ENCODE data around the gene VPS13D. TPM values are rescaled to one million over a fixed set of nuclear protein-coding genes. Genes with fewer than 3 reads are reported as not detected.

VPS13D gene
- total and polyA plus RNA-seq, 10 of the 15 experiments (the other 5 are each of a cell fraction or from before 2014, with no cell fraction given): 1.4 to 16.9 (median 8.5) TPM

DNA sequence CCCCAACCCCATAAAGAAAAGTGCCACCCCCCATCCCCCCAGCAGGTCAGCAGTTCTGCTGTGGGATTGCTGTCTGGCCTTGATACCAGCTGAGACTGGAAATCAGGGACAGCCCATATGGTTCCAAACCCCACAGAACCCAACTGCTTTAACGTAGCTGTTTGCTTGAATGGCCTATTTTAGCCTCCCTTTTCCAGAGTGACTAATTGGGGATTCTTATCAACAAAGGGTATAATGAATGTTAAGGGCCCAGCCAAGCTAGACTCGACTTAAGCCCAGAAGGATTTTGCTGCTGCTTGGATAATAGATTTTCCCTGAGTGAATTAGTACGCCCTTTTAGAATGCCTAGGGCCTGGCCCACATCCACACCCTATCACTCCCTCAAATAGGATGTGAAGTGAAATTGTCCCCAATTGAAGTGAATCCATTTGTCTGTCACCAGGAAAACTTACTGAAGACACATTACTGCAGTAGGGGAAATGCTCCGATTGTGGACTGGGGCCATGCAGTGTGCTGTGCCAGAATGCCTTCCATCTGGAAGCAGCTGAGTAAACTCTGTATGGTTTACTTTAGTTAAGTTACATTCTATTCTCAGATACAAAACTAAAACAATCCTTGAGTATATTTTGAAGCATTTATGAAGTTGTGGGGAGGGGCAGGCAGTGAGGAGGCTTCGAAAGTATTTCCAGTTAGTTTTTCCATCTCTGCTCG is 231.2 kb downstream of the VPS13D start:
- no peaks in the 10 kb centered on the region for H4K20me1 ChIP-seq (ENCODE audit: control insufficient read depth, insufficient read depth)
- no peak for DNase-seq (ENCODE audit: low read depth, low spot score)
- ATAC-seq: no peak
- no peak overlapping the region for H2AFZ ChIP-seq (ENCODE audit: control insufficient read depth, low read depth, low read length)
- H3K79me2 ChIP-seq (ENCODE audit: control insufficient read depth, insufficient read depth, low read length): no peaks in the 10 kb centered on the region
- TF ChIP-seq, protein P1, sequence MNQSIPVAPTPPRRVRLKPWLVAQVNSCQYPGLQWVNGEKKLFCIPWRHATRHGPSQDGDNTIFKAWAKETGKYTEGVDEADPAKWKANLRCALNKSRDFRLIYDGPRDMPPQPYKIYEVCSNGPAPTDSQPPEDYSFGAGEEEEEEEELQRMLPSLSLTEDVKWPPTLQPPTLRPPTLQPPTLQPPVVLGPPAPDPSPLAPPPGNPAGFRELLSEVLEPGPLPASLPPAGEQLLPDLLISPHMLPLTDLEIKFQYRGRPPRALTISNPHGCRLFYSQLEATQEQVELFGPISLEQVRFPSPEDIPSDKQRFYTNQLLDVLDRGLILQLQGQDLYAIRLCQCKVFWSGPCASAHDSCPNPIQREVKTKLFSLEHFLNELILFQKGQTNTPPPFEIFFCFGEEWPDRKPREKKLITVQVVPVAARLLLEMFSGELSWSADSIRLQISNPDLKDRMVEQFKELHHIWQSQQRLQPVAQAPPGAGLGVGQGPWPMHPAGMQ (IDR thresholded peaks at IDR 0.05; ENCODE audit: borderline replicate concordance): no peak
- TF ChIP-seq, protein P2, sequence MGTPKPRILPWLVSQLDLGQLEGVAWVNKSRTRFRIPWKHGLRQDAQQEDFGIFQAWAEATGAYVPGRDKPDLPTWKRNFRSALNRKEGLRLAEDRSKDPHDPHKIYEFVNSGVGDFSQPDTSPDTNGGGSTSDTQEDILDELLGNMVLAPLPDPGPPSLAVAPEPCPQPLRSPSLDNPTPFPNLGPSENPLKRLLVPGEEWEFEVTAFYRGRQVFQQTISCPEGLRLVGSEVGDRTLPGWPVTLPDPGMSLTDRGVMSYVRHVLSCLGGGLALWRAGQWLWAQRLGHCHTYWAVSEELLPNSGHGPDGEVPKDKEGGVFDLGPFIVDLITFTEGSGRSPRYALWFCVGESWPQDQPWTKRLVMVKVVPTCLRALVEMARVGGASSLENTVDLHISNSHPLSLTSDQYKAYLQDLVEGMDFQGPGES (IDR thresholded peaks at IDR 0.05): no peak
- TF ChIP-seq, protein P3, sequence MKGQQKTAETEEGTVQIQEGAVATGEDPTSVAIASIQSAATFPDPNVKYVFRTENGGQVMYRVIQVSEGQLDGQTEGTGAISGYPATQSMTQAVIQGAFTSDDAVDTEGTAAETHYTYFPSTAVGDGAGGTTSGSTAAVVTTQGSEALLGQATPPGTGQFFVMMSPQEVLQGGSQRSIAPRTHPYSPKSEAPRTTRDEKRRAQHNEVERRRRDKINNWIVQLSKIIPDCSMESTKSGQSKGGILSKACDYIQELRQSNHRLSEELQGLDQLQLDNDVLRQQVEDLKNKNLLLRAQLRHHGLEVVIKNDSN (IDR thresholded peaks at IDR 0.05; ENCODE audit: borderline replicate concordance, extremely low read length, insufficient read depth, low read depth, low read length): no peak
- H3K4me1 ChIP-seq (ENCODE audit: control insufficient read depth, insufficient read depth, low read length): no peaks in the 10 kb centered on the region
- in situ Hi-C loops (cut with MboI) (no loop called here), intact Hi-C loops (cut with micrococcal nuclease; ENCODE audit: unreplicated experiment) (no loop called here)
- WGBS (ENCODE audit: insufficient coverage, insufficient replicate concordance, low lambda C conversion rate, missing lambda C conversion rate): 91% methylated on average over 6 of the region's 6 CpGs
- ChIA-PET RAD21 (ENCODE audit: unreplicated experiment) (no interaction called here), SMC1A (ENCODE audit: uncharacterized antibody, unreplicated experiment) (interaction anchor here (1.0 kb wide), 1 partner anchor 14 kb away, joined by 3 read pairs; no protein-coding TSS in a partner anchor), POLR2A (interaction anchor here (0.6 kb wide), 1 partner anchor 39 kb away, joined by 3 read pairs; no protein-coding TSS in a partner anchor), CTCF (no interaction called here)
- H3K27me3 ChIP-seq (replicated peaks in 1 of 2; ENCODE audit: control insufficient read depth in 2 of 2, insufficient read depth in 2 of 2, low read length in 1 of 2): no peaks in the 10 kb centered on the region; a peak in 1 of 4 replicates
- H3K4me3 ChIP-seq: no peak overlapping the region
- H3K9ac ChIP-seq (ENCODE audit: control insufficient read depth, insufficient read depth, low read length): no peak overlapping the region
- FAIRE-seq: no peak
- BruUV-seq (replicated peaks): no TSS peak
- no peaks in the 10 kb centered on the region for H3K9me3 ChIP-seq (replicated peaks; ENCODE audit: control insufficient read depth, insufficient read depth, low read length)
- H3K36me3 ChIP-seq (ENCODE audit: control insufficient read depth in 2 of 2, insufficient read depth in 2 of 2, low read length in 1 of 2): peaks cover 3 to 8% of the 10 kb centered on the region in 2 experiments; a peak in 3 of 4 replicates
- H3K27ac ChIP-seq (ENCODE audit: control insufficient read depth, insufficient read depth): no peak overlapping the region
- no peak overlapping the region for H3K4me2 ChIP-seq (ENCODE audit: control insufficient read depth, insufficient read depth)
